ENCODE data around the gene RIOK1. TPM values are rescaled to one million over a fixed set of nuclear protein-coding genes. Genes with fewer than 3 reads are reported as not detected.

The RIOK1 gene
- total RNA-seq, result 8.4 and 14.1 TPM in 2 replicates

DNA sequence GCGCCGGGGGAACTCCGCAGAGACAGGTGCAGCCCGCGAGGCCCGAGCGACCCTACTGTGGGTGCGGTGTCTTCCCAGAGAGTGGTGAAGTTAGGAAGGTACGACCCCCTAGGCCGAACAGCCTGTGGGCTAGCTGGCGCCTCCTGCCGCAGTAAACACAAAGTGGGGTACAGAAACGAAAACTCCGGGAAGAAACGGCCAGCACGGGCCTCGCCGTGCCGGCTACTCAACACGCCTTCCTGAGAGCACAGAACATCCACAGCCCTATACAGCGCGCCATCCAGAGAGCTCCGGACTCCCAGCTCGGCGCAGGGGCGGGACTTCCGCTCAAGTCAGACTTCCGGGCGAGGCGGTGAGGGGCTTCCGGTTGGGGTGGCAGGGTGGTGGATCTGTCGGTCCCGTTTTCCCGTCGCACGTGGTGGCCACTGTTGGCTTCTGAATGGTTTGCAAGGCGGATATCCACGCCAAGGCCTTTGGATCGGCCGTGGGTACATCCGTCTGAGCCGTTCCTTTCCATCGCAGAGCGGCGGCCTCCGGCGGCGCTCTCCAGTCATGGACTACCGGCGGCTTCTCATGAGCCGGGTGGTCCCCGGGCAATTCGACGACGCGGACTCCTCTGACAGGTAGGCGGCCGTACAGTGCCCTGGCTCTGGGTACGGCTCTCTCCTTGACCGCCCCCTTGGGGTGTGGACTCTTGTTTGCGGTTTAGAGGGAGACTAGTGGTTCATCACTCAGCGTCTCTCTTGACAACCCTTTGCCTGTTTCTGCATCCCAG, at the start of gene RIOK1, which contains the start of gene CAGE1:
Gene RIOK1 (plus strand): TSS at position 358 of the 775 bp plus-strand sequence. CDS start 195 bp downstream, at position 553.
Gene CAGE1 (minus strand): TSS at position 292 of the 775 bp plus-strand sequence. CDS start 2,569 bp downstream, outside the sequence.

Other genes with a start within 250 kb of the RIOK1 start
- gene SSR1, start 76.6 kb upstream of the RIOK1 start, total RNA-seq, result 40.1 and 58.3 TPM in 2 replicates
- gene CAGE1, start 66 bp upstream of the RIOK1 start, total RNA-seq, result 0.17 TPM in 1 of 2 replicates, not detected in the other
- gene DSP, start 151.9 kb downstream of the RIOK1 start, total RNA-seq, result 0.17 and 0.45 TPM in 2 replicates
- gene SNRNP48, start 200.4 kb downstream of the RIOK1 start, total RNA-seq, result 4.9 and 6.1 TPM in 2 replicates

Measured in bronchus fibroblast of lung (primary cell).